Gastrocnemius medialis (tissue), 4 donors: ENCODE data around the gene DSCAML1. TPM values are rescaled to one million over a fixed set of nuclear protein-coding genes. Genes with fewer than 3 reads are reported as not detected.

Experiments
- ATAC-seq, 2 donors: fragments of 150-250 bp; one replicate each; pipeline ENCODE4 v1.9.1; 2016
- DNase-seq, 2 donors: peaks; one replicate each; pipeline ENCODE4 v3.0.0-alpha.2; 2019
- H3K27ac ChIP-seq, 4 donors: fragments of 200-600 bp; sonication (generic); 1 replicate in 1 of 4; 2 replicates in 3 of 4; pipeline ENCODE4 v1.5.1; 2016 to 2018; ENCODE audit warnings: mild to moderate bottlenecking in 2 of 4, moderate library complexity in 1 of 4
- H3K27me3 ChIP-seq, 3 donors: fragments of 200-600 bp; sonication (generic) in 2 of 3; 1 replicate in 1 of 3; 2 replicates in 2 of 3; pipeline versions ENCODE4 v1.5.1 to v1.6.0; 2016 to 2019; ENCODE audit warnings: mild to moderate bottlenecking in 1 of 3, moderate library complexity in 1 of 3
- H3K36me3 ChIP-seq, 2 donors: fragments of 200-600 bp; sonication (generic) in 1 of 2; one replicate each; pipeline ENCODE4 v1.5.1; 2017 to 2018
- H3K4me1 ChIP-seq, 2 donors: fragments of 200-600 bp; sonication (generic) in 1 of 2; one replicate each; pipeline ENCODE4 v1.5.1; 2016 to 2017; ENCODE audit warnings: mild to moderate bottlenecking in 2 of 2
- H3K4me3 ChIP-seq, 4 donors: fragments of 200-600 bp; sonication (generic) in 3 of 4; 1 replicate in 1 of 4; 2 replicates in 3 of 4; pipeline ENCODE4 v1.5.1; 2016 to 2019; ENCODE audit warnings: mild to moderate bottlenecking in 2 of 4
- H3K9me3 ChIP-seq, 3 donors: fragments of 200-600 bp; sonication (generic) in 2 of 3; 1 replicate in 1 of 3; 2 replicates in 2 of 3; pipeline ENCODE4 v1.5.1; 2016 to 2019
- POLR2A ChIP-seq, 2 donors: fragments of 450-650 bp; IDR thresholded peaks; one replicate each; pipeline ENCODE4 v1.6.1; 2017; ENCODE audit warnings: antibody characterized with exemption in 2 of 2, mild to moderate bottlenecking in 2 of 2, moderate library complexity in 2 of 2
- in situ Hi-C, 4 donors: fragments of 200-750 bp; cut with MboI; loops; one replicate each; pipeline versions ENCODE4 v1.15.0 to v1.8.0; 2017; ENCODE audit warnings: low sequenced_read_pairs in 4 of 4
- intact Hi-C: fragments of 100-400 bp; cut with DNase I; formaldehyde crosslinking; loops from one replicate; pipeline ENCODE4 v1.15.1; 2023; ENCODE audit warnings: low total_unique reads
- total RNA-seq, 4 donors: library from RNA; depleted of rRNA; stranded (reverse); fragments of >200 nt; gene quantifications; one replicate each; pipeline versions ENCODE4 v1.1.0 to v1.2.3, GENCODE V29; 2016
- TF ChIP-seq, protein P1 (sequence below), 5 experiments: fragments of 450-650 bp in 3 of 5; fragments of 200-600 bp in 2 of 5; sonication (generic) in 2 of 5; IDR thresholded peaks in 4 of 5; conservative IDR thresholded peaks in 1 of 5; 1 replicate in 4 of 5; 2 replicates in 1 of 5; pipeline ENCODE4 v1.5.1; 2016 to 2019; ENCODE audit warnings: antibody characterized with exemption in 5 of 5, mild to moderate bottlenecking in 3 of 5, moderate library complexity in 3 of 5

The DSCAML1 gene
- total RNA-seq, 4 donors from 2014 or later, result 0.05 to 0.15 (median 0.07) TPM

DNA sequence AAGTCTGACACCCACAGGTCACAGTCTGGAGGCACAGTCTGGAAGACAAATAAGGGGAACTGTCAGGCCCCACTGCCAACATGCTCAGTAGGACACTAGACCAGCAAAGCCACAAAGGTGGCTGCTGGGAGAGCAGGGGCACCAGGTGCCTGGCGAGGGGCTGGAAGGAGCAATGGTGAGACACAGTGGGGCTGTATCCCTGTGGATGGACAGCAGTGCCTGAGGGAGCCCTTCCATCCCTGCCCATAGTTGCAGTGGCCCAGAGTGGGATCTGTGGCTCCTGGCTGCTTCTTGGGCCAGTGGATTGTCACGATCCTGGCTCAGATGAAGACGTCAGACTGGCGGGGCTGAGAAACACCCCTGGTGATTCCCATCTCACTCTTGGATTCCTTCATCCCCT is 154.6 kb downstream of the DSCAML1 start:
- in situ Hi-C loops, result no loop called here

DNA sequence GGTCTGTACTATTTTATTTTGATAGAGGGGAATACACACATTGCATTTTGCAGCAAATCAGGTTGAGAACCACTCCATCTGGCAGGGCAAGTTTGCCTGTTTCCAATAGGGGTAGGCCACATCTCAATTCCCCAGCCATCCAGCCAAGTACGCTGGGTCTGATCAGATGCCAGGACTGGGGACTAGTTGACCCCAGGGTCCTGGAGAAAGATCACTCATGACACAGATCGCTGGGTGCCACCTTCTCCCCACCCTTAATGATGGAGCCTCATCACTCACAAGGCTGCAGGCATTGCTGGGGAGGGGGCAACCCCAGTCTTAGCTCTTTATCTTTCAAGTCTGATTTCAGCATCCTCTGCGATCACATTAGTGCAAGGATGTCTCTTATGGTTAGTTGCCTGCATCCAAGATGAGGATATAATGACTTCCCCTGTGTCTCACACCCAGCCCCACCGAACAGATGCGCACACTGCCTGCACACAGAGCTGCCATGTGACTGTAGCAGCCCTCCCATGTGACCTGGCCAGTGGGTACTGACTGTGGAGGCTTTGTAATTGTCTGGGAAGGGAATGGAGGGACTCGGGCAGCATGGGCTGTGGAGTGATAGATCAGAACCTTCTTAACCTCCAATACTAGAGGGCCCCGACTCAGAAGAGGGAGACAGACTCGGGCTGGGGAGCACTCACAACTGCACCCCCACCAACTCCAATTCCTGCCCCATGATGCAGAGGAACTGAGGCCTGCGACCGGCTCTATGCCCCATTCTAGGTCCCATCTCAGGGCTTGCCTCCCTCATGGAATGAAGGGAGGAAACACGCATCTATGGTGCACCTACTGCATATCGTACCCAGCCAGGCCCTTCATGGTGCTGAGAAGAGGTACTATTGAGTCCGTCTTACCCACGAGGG is 155.8 kb downstream of the DSCAML1 start:
- ATAC-seq (no peak), DNase-seq (no peak)
- Histone ChIP-seq H3K4me1 (no peaks in the 10 kb centered on the region), H3K4me3 (no peak overlapping the region), H3K9me3 (no peaks in the 10 kb centered on the region), H3K27ac (no peak overlapping the region), H3K36me3 (no peaks in the 10 kb centered on the region), H3K27me3 (peaks cover 0 to 11% (median 5%) of the 10 kb centered on the region in 3 donors)
- in situ Hi-C loops (no loop called here), intact Hi-C loops (no loop called here)
- TF ChIP-seq, protein P1, sequence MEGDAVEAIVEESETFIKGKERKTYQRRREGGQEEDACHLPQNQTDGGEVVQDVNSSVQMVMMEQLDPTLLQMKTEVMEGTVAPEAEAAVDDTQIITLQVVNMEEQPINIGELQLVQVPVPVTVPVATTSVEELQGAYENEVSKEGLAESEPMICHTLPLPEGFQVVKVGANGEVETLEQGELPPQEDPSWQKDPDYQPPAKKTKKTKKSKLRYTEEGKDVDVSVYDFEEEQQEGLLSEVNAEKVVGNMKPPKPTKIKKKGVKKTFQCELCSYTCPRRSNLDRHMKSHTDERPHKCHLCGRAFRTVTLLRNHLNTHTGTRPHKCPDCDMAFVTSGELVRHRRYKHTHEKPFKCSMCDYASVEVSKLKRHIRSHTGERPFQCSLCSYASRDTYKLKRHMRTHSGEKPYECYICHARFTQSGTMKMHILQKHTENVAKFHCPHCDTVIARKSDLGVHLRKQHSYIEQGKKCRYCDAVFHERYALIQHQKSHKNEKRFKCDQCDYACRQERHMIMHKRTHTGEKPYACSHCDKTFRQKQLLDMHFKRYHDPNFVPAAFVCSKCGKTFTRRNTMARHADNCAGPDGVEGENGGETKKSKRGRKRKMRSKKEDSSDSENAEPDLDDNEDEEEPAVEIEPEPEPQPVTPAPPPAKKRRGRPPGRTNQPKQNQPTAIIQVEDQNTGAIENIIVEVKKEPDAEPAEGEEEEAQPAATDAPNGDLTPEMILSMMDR (IDR thresholded peaks at IDR 0.05 in 4 of 5, conservative IDR thresholded peaks at IDR 0.05 in 1 of 5), result no peak
- no peak for TF ChIP-seq POLR2A (IDR thresholded peaks at IDR 0.05)

More for the DNA sequence above, 154.6 kb downstream of the DSCAML1 start:
- no peak for ATAC-seq
- peaks cover 0 to 11% (median 5%) of the 10 kb centered on the region in 3 donors for H3K27me3 ChIP-seq
- H3K36me3 ChIP-seq, result no peaks in the 10 kb centered on the region
- TF ChIP-seq POLR2A (IDR thresholded peaks at IDR 0.05), result no peak
- TF ChIP-seq, protein P1 (IDR thresholded peaks at IDR 0.05 in 4 of 5, conservative IDR thresholded peaks at IDR 0.05 in 1 of 5), result no peak
- no peaks in the 10 kb centered on the region for H3K4me1 ChIP-seq
- no peak overlapping the region for H3K27ac ChIP-seq
- no peaks in the 10 kb centered on the region for H3K9me3 ChIP-seq
- DNase-seq, result no peak
- intact Hi-C loops, result no loop called here
- H3K4me3 ChIP-seq, result no peak overlapping the region

DNA sequence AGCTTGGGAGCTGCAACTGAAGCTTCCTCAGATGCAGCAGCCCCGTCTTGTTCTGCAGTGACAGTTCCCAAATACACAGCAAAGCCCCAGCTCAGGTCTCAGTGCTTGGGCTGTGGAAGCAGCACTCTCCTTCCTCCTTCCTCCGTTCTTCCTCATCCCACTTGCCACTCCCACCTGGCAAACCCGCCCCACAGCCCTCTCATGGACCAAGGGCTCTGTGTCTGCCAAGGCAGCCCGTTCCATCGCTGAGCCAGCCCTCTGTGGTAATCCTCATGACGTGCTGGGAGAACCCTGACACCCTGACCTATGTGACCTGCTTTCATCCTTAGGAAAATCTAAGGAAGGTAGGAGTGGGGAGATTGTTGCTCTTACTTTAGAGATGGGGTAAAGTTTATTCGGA is 157.0 kb downstream of the DSCAML1 start:
- ATAC-seq, result no peak

DNA sequence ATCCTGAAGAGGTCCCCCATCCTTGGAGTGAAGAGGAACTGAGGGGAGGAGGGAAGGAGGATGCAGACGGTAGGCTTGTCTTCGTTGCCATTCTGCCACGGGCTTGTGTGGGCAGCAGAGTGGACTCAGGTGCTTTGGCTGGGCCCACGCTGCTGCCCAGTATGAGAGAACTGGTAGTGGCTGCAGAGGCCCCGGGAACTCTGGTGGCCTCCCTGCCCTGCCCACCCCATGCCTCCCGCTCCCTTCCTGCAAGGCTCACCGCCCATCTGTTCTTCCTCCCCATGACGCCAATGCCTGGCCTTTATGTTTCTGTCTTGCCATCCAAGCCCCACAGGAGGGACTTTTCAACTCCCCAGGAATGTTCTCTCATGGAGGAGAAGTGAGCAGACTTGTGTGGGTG is 157.4 kb downstream of the DSCAML1 start:
- no peaks in the 10 kb centered on the region for H3K4me1 ChIP-seq
- no peaks in the 10 kb centered on the region for H3K9me3 ChIP-seq
- no peak for TF ChIP-seq POLR2A (IDR thresholded peaks at IDR 0.05)
- TF ChIP-seq, protein P1 (IDR thresholded peaks at IDR 0.05 in 4 of 5, conservative IDR thresholded peaks at IDR 0.05 in 1 of 5), result no peak
- H3K36me3 ChIP-seq, result no peaks in the 10 kb centered on the region
- H3K27ac ChIP-seq, result no peak overlapping the region
- no peak for DNase-seq
- in situ Hi-C loops (no loop called here), intact Hi-C loops (no loop called here)
- H3K27me3 ChIP-seq, result peaks cover 0 to 4% (median 0%) of the 10 kb centered on the region in 3 donors
- H3K4me3 ChIP-seq, result no peak overlapping the region
- no peak for ATAC-seq

More for the DNA sequence above, 157.0 kb downstream of the DSCAML1 start:
- no peaks in the 10 kb centered on the region for H3K9me3 ChIP-seq
- no peak for TF ChIP-seq POLR2A (IDR thresholded peaks at IDR 0.05)
- TF ChIP-seq, protein P1 (IDR thresholded peaks at IDR 0.05 in 4 of 5, conservative IDR thresholded peaks at IDR 0.05 in 1 of 5), result no peak
- peaks cover 0 to 9% (median 3%) of the 10 kb centered on the region in 3 donors for H3K27me3 ChIP-seq
- intact Hi-C loops (no loop called here), in situ Hi-C loops (no loop called here)
- no peaks in the 10 kb centered on the region for H3K36me3 ChIP-seq
- DNase-seq, result no peak
- no peak overlapping the region for H3K27ac ChIP-seq
- H3K4me3 ChIP-seq, result no peak overlapping the region
- no peaks in the 10 kb centered on the region for H3K4me1 ChIP-seq
